AG08395 (cell line): ENCODE results near the gene SLAIN1.
A peak's percentile ranks its signal among the peaks of the same experiment; 100 is the strongest.
"Not testable (repeated sequence)": the region's sequence is repeated elsewhere in the genome, so short reads cannot be mapped to it uniquely, and the experiment has no call there.

Experiments
- DNase-seq: peaks from one replicate; pipeline ENCODE4 v3.0.0; 2012; ENCODE audit warnings: mixed read lengths, low spot score

The SLAIN1 gene

GRCh38 chr13:77697217-77698103, at the start of gene SLAIN1:
Gene SLAIN1 (plus strand): TSS chr13:77697687. CDS start chr13:77697914, 227 bp downstream.
- DNase-seq, result peak; percentile 37

- DNase-seq, result no peak
Observed at GRCh38 chr13:77650409-77650808, 47.1 kb upstream of the SLAIN1 start.

- DNase-seq, result no peak
Observed at GRCh38 chr13:77653301-77653700, 44.2 kb upstream of the SLAIN1 start.

GRCh38 chr13:77660016-77660415, 37.5 kb upstream of the SLAIN1 start:
- DNase-seq, result not testable (repeated sequence)

GRCh38 chr13:77660841-77661250, 36.6 kb upstream of the SLAIN1 start:
- no peak for DNase-seq

- DNase-seq, result not testable (repeated sequence)
Observed at GRCh38 chr13:77662301-77662700, 35.2 kb upstream of the SLAIN1 start.

- DNase-seq, result not testable (repeated sequence)
Observed at GRCh38 chr13:77662831-77663230, 34.7 kb upstream of the SLAIN1 start.

- no peak for DNase-seq
Observed at GRCh38 chr13:77674852-77675251, 22.6 kb upstream of the SLAIN1 start.

- DNase-seq, result no peak
Observed at GRCh38 chr13:77678691-77679235, 18.7 kb upstream of the SLAIN1 start.

- DNase-seq, result no peak
Observed at GRCh38 chr13:77687799-77688198, 9.7 kb upstream of the SLAIN1 start.

GRCh38 chr13:77691871-77692270, 5.6 kb upstream of the SLAIN1 start:
- DNase-seq, result no peak

GRCh38 chr13:77692746-77693448, 4.6 kb upstream of the SLAIN1 start:
- DNase-seq, result no peak

GRCh38 chr13:77693449-77693940, 4.0 kb upstream of the SLAIN1 start:
- DNase-seq, result no peak

- DNase-seq, result no peak
Observed at GRCh38 chr13:77696006-77696878, 1.2 kb upstream of the SLAIN1 start.

GRCh38 chr13:77696879-77697216, 639 bp upstream of the SLAIN1 start:
- DNase-seq, result no peak

- peak; percentile 7 for DNase-seq
Observed at GRCh38 chr13:77698201-77699058, 943 bp downstream of the SLAIN1 start.

GRCh38 chr13:77699059-77699680, 1.7 kb downstream of the SLAIN1 start:
- DNase-seq, result no peak

GRCh38 chr13:77701305-77701704, 3.8 kb downstream of the SLAIN1 start:
- DNase-seq, result no peak

- DNase-seq, result no peak
Observed at GRCh38 chr13:77702366-77702765, 4.9 kb downstream of the SLAIN1 start.

- DNase-seq, result no peak
Observed at GRCh38 chr13:77703408-77703807, 5.9 kb downstream of the SLAIN1 start.
